ENCODE data around the gene LMOD1. TPM values are rescaled to one million over a fixed set of nuclear protein-coding genes. Genes with fewer than 3 reads are reported as not detected.

LMOD1 gene
- total RNA-seq (33.3 TPM), polyA plus RNA-seq (ENCODE audit: insufficient read depth, low read depth, low replicate concordance) (9.5 TPM)
- long read RNA-seq, donor 1, result 0 reads
- long read RNA-seq, donor 2, result 0 reads
- long read RNA-seq, donor 3, result 0 reads
- long read RNA-seq, donor 4, result 0 reads
- long read RNA-seq, donor 5, result 0 reads
- long read RNA-seq, donor 6, result 0 reads
- long read RNA-seq, donor 7, transcript LMOD1-201 (3 exons, 3,970 nt), result major isoform, 17 of 33 reads
- long read RNA-seq, donor 7, partial matches to known transcripts, result 4 of 33 reads
- long read RNA-seq, donor 7, other reads (novel, unspliced or antisense), result 12 of 33 reads
- long read RNA-seq, donor 8, result 0 reads
- long read RNA-seq, donor 9, result 0 reads
- long read RNA-seq, donor 10, partial matches to known transcripts, result 5 of 5 reads
- long read RNA-seq, donor 10, other reads (novel, unspliced or antisense), result 0 of 5 reads

GRCh38 chr1:201946224-201946908 lies at the start of gene LMOD1:
Gene LMOD1, minus strand, starts transcription at chr1:201946548. Its CDS starts 208 bp downstream, at chr1:201946340.
- intact Hi-C loops (cut with DNase I), result no loop called here
- Histone ChIP-seq H3K27ac (ENCODE audit: low read depth in 2 of 2, low read length in 2 of 2) (peak within 1 kb of the TSS; percentile 40 to 76), H3K4me3 (ENCODE audit: low read length in 3 of 3) (peak within 1 kb of the TSS; percentile 33 to 71 (median 55)), H3K36me3 (ENCODE audit: control insufficient read depth in 2 of 3, insufficient read depth in 3 of 3, low read length in 3 of 3) (no peaks in the 10 kb centered on the region), H3K9me3 (ENCODE audit: control insufficient read depth in 2 of 3, insufficient read depth in 1 of 3, low read length in 3 of 3) (no peaks in the 10 kb centered on the region), H3K27me3 (ENCODE audit: control insufficient read depth, insufficient read depth, low read length) (no peaks in the 10 kb centered on the region), H3K4me1 (ENCODE audit: control insufficient read depth in 2 of 3, insufficient read depth in 2 of 3, low read depth in 1 of 3, low read length in 3 of 3) (peaks cover 0 to 10% (median 9%) of the 10 kb centered on the region in 3 donors), H3K9ac (ENCODE audit: low read length in 3 of 3) (peak within 1 kb of the TSS; percentile 0 to 62 (median 10))
- peak; percentile 93 to 98 (median 97) for DNase-seq
- TF ChIP-seq, protein P1, sequence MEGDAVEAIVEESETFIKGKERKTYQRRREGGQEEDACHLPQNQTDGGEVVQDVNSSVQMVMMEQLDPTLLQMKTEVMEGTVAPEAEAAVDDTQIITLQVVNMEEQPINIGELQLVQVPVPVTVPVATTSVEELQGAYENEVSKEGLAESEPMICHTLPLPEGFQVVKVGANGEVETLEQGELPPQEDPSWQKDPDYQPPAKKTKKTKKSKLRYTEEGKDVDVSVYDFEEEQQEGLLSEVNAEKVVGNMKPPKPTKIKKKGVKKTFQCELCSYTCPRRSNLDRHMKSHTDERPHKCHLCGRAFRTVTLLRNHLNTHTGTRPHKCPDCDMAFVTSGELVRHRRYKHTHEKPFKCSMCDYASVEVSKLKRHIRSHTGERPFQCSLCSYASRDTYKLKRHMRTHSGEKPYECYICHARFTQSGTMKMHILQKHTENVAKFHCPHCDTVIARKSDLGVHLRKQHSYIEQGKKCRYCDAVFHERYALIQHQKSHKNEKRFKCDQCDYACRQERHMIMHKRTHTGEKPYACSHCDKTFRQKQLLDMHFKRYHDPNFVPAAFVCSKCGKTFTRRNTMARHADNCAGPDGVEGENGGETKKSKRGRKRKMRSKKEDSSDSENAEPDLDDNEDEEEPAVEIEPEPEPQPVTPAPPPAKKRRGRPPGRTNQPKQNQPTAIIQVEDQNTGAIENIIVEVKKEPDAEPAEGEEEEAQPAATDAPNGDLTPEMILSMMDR (IDR thresholded peaks at IDR 0.05; ENCODE audit: borderline replicate concordance, extremely low read depth, insufficient read depth), result no peak
- peak; percentile 62 for FAIRE-seq

DNA sequence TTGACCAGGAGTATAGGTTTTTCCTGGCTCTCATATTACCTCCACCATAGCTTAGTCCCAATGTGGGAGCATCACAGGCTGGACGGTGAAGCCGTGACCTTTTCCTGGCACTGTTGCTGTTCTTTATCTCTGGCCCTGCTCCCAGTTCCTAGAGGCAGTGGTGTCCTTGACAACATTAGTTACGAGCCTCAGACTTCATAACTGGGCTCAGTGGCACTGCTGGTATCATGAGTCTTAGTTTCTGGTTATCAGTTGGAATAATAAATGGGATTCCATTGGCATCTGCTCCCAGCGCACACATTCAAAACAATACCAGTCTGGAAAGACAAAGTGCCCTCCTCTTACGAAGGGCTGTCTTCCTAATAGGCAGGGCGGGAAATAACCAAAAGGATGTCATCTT lies 44.1 kb upstream of the LMOD1 start:
- TF ChIP-seq, protein P1 (IDR thresholded peaks at IDR 0.05; ENCODE audit: borderline replicate concordance, extremely low read depth, insufficient read depth), result no peak
- no peak for FAIRE-seq
- no peak for DNase-seq
- Histone ChIP-seq H3K4me3 (ENCODE audit: low read length in 3 of 3) (no peak overlapping the region), H3K9me3 (ENCODE audit: control insufficient read depth in 2 of 3, insufficient read depth in 1 of 3, low read length in 3 of 3) (no peaks in the 10 kb centered on the region), H3K4me1 (ENCODE audit: control insufficient read depth in 2 of 3, insufficient read depth in 2 of 3, low read depth in 1 of 3, low read length in 3 of 3) (no peaks in the 10 kb centered on the region), H3K27me3 (ENCODE audit: control insufficient read depth, insufficient read depth, low read length) (no peaks in the 10 kb centered on the region), H3K9ac (ENCODE audit: low read length in 3 of 3) (no peak overlapping the region), H3K27ac (ENCODE audit: low read depth in 2 of 2, low read length in 2 of 2) (no peak overlapping the region), H3K36me3 (ENCODE audit: control insufficient read depth in 2 of 3, insufficient read depth in 3 of 3, low read length in 3 of 3) (peaks cover 3 to 33% (median 25%) of the 10 kb centered on the region in 3 donors)
- intact Hi-C loops (cut with DNase I), result no loop called here

GRCh38 chr1:201989354-201990128 lies 43.2 kb upstream of the LMOD1 start:
- Histone ChIP-seq H3K4me3 (ENCODE audit: low read length in 3 of 3) (no peak overlapping the region), H3K27ac (ENCODE audit: low read depth in 2 of 2, low read length in 2 of 2) (no peak overlapping the region), H3K9me3 (ENCODE audit: control insufficient read depth in 2 of 3, insufficient read depth in 1 of 3, low read length in 3 of 3) (no peaks in the 10 kb centered on the region), H3K9ac (ENCODE audit: low read length in 3 of 3) (no peak overlapping the region), H3K27me3 (ENCODE audit: control insufficient read depth, insufficient read depth, low read length) (no peaks in the 10 kb centered on the region), H3K4me1 (ENCODE audit: control insufficient read depth in 2 of 3, insufficient read depth in 2 of 3, low read depth in 1 of 3, low read length in 3 of 3) (no peaks in the 10 kb centered on the region), H3K36me3 (ENCODE audit: control insufficient read depth in 2 of 3, insufficient read depth in 3 of 3, low read length in 3 of 3) (peaks cover 3 to 33% (median 25%) of the 10 kb centered on the region in 3 donors)
- FAIRE-seq (no peak), DNase-seq (peak in 1 of 5 donors; percentile 14)
- intact Hi-C loops (cut with DNase I), result no loop called here
- TF ChIP-seq, protein P1 (IDR thresholded peaks at IDR 0.05; ENCODE audit: borderline replicate concordance, extremely low read depth, insufficient read depth), result no peak
